Prostate gland (tissue), 2 donors: Measurements from ENCODE around the gene KSR2. TPM values are rescaled to one million over a fixed set of nuclear protein-coding genes. Genes with fewer than 3 reads are reported as not detected.

Source experiments
- total RNA-seq, 2 donors: library from RNA; depleted of rRNA; stranded (reverse); fragments of >200 nt; gene quantifications; one replicate each; pipeline ENCODE4 v1.1.0, GENCODE V29; 2016

KSR2 gene
- total RNA-seq, 2 donors from 2014 or later: 1.0 to 1.7 TPM

Other genes with a start within 250 kb of the KSR2 start
- 10 to 100 TPM; 18.9 to 26.3 TPM for gene RFC5, start 47.7 kb upstream of the KSR2 start, total RNA-seq
- 10 to 100 TPM; 41.3 to 99.2 TPM for gene WSB2, start 92.2 kb upstream of the KSR2 start, total RNA-seq
- 10 to 100 TPM; 39.8 to 49.5 TPM for gene VSIG10, start 135.0 kb upstream of the KSR2 start, total RNA-seq
- gene PEBP1, start 167.1 kb upstream of the KSR2 start, total RNA-seq: 100 to 1,000 TPM; 538 to 621 TPM